ENCODE measurements around the gene ADAM19. TPM values are rescaled to one million over a fixed set of nuclear protein-coding genes. Genes with fewer than 3 reads are reported as not detected.

Gene ADAM19
- total RNA-seq, 4 donors from 2014 or later = 4.0 to 28.1 (median 15.1) TPM

DNA sequence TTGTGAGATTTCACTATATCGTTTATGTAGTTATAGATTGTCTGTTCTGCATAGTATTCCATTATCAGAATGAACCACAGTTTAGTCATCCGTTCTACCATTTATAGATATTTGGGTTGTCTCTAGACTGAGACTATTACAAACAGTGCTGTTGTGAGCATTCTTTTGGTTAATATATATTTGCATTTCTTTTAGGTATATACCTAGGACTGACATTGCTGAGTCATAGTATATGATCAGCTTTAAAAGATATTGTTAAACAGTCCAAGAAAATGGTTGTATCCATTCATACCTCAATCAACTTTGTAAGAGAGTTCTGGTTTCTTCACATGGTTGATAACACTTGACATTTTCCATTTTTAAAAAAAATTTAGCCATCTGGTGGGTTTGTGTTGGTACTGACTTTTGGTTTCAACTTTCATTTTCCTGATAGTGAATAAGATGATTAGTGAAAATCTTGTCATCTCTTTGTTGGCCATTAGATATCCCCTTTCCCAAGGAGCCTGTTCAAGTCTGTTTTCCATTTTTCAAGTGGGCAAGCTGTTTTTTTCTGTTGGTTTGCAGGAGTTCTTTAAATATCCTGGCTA, 22.9 kb upstream of the ADAM19 start:
- 54 to 91% methylated on average over 2 of the region's 2 CpGs for WGBS, 2 donors (ENCODE audit: low coverage in 1 of 2)
- H3K4me3 ChIP-seq = no peak overlapping the region
- H3K27ac ChIP-seq = peak overlapping the region in 1 of 4 donors; percentile 27
- DNase-seq = no peak
- H3K36me3 ChIP-seq = no peaks in the 10 kb centered on the region
- in situ Hi-C loops (cut with MboI; ENCODE audit: low pct_ligation_motif_present in 1 of 4, low pct_unique_long_range_greater_than_20kb in 1 of 4, low sequenced_read_pairs in 3 of 4) = no loop called here
- peaks cover 0 to 12% (median 0%) of the 10 kb centered on the region in 4 donors for H3K4me1 ChIP-seq
- intact Hi-C loops (cut with DNase I; ENCODE audit: low total_unique reads) = no loop called here
- no peaks in the 10 kb centered on the region for H3K27me3 ChIP-seq
- TF ChIP-seq EP300 (IDR thresholded peaks at IDR 0.05; ENCODE audit: low read depth) (no peak), POLR2A (IDR thresholded peaks at IDR 0.05) (no peak), POLR2AphosphoS5 (IDR thresholded peaks at IDR 0.05) (no peak)
- TF ChIP-seq, protein P1, sequence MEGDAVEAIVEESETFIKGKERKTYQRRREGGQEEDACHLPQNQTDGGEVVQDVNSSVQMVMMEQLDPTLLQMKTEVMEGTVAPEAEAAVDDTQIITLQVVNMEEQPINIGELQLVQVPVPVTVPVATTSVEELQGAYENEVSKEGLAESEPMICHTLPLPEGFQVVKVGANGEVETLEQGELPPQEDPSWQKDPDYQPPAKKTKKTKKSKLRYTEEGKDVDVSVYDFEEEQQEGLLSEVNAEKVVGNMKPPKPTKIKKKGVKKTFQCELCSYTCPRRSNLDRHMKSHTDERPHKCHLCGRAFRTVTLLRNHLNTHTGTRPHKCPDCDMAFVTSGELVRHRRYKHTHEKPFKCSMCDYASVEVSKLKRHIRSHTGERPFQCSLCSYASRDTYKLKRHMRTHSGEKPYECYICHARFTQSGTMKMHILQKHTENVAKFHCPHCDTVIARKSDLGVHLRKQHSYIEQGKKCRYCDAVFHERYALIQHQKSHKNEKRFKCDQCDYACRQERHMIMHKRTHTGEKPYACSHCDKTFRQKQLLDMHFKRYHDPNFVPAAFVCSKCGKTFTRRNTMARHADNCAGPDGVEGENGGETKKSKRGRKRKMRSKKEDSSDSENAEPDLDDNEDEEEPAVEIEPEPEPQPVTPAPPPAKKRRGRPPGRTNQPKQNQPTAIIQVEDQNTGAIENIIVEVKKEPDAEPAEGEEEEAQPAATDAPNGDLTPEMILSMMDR (IDR thresholded peaks at IDR 0.05) = no peak
- H3K9me3 ChIP-seq = no peaks in the 10 kb centered on the region

DNA sequence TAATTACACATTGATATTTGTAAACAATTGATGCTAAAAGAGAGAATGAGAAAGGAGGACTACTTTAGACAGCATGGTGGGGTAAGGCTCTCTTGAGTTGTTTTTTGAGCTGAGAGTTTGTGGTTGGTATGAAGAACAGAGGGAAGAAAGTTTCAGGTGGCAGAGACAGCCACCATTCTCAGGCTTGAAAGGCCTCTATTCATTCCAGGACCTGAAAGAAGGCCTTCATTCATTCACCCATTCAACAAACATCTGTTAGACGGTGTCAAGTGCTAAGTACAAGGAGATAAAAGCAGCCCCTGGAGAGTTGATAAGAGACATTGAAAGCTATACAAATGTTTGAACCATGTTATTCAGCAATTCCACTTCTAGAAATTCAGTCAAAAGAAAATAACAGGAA, 21.7 kb upstream of the ADAM19 start:
- Histone ChIP-seq H3K27ac (peak overlapping the region in 2 of 4 donors; percentile 3 to 44), H3K36me3 (no peaks in the 10 kb centered on the region), H3K27me3 (no peaks in the 10 kb centered on the region), H3K9me3 (no peaks in the 10 kb centered on the region), H3K4me1 (peaks cover 0 to 23% (median 0%) of the 10 kb centered on the region in 4 donors), H3K4me3 (no peak overlapping the region)
- WGBS, 2 donors (ENCODE audit: low coverage in 1 of 2) = 33 to 74% methylated on average over 1 of the region's 1 CpG
- TF ChIP-seq, protein P1 (IDR thresholded peaks at IDR 0.05) = no peak
- TF ChIP-seq POLR2A (IDR thresholded peaks at IDR 0.05) (no peak), POLR2AphosphoS5 (IDR thresholded peaks at IDR 0.05) (no peak), EP300 (IDR thresholded peaks at IDR 0.05; ENCODE audit: low read depth) (no peak)
- intact Hi-C loops (cut with DNase I; ENCODE audit: low total_unique reads) (no loop called here), in situ Hi-C loops (cut with MboI; ENCODE audit: low pct_ligation_motif_present in 1 of 4, low pct_unique_long_range_greater_than_20kb in 1 of 4, low sequenced_read_pairs in 3 of 4) (no loop called here)
- DNase-seq = no peak

DNA sequence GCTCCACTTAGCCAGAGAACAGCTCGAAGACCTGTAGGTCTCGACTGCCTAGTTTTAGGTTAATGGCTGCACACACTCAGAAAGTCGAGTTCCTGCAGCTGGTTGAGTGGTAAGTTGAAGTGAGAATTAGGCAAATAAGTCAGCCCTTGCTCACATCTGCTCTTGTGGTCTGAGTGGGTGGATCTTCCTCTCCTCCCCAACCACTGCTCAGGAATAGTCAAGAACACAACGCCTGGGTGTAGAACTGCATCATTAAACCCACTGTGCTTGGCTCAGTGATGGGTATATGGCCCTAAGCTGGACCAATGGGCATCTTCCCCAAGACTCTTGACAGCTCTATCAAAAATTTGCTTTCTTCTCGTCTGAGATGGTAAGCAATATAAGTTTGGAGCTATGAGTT, 20.9 kb upstream of the ADAM19 start:
- Histone ChIP-seq H3K4me3 (no peak overlapping the region), H3K27me3 (no peaks in the 10 kb centered on the region), H3K9me3 (no peaks in the 10 kb centered on the region), H3K4me1 (peaks cover 0 to 27% (median 0%) of the 10 kb centered on the region in 4 donors), H3K36me3 (no peaks in the 10 kb centered on the region), H3K27ac (peak overlapping the region in 2 of 4 donors; percentile 3 to 44)
- no peak for TF ChIP-seq EP300 (IDR thresholded peaks at IDR 0.05; ENCODE audit: low read depth)
- TF ChIP-seq, protein P1 (IDR thresholded peaks at IDR 0.05) = no peak
- no peak for TF ChIP-seq POLR2A (IDR thresholded peaks at IDR 0.05)
- in situ Hi-C loops (cut with MboI; ENCODE audit: low pct_ligation_motif_present in 1 of 4, low pct_unique_long_range_greater_than_20kb in 1 of 4, low sequenced_read_pairs in 3 of 4) = no loop called here
- intact Hi-C loops (cut with DNase I; ENCODE audit: low total_unique reads) = no loop called here
- WGBS, 2 donors (ENCODE audit: low coverage in 1 of 2) = 68 to 100% methylated on average over 1 to 5 of the region's 5 CpGs
- peak; percentile 41 for DNase-seq

DNA sequence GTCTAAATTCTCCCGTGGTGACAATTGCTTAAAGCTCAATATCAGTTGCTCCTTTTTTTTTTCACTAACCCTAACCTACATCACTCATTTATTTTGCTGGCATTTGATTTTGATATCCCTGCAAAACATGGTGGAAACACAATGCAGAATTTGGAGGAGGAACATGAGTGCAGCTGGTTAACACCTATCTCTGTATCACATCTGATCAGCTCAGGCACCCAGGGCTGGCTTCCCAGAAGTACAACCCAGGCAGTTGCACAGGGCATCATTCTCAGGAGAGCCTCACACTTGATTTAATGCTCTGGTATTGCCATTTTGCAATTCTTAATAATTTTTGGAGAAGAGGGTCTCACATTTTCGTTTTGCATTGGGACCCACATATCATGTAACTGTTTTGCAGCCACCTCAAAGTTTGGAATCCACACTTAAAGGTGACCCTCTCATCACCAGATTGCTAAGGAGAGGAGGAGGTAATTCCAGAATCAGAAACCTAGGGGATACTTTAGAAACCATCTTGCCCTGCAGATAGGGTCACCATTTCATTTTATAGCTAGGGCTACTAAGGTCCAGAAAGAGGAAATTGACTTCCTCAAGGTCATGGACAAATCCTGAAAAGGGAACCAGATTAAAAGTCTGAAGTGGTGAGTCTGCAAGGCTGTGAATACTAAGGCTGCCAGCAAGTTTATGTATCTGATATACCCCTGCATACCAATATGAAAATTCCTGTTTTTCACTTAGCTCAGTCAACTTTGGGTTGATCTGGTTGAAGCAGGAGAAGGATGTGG, 19.3 kb upstream of the ADAM19 start:
- H3K27ac ChIP-seq = peak overlapping the region in 1 of 4 donors; percentile 13
- H3K36me3 ChIP-seq = no peaks in the 10 kb centered on the region
- H3K4me3 ChIP-seq = no peak overlapping the region
- peaks cover 0 to 27% (median 0%) of the 10 kb centered on the region in 4 donors for H3K4me1 ChIP-seq
- in situ Hi-C loops (cut with MboI; ENCODE audit: low pct_ligation_motif_present in 1 of 4, low pct_unique_long_range_greater_than_20kb in 1 of 4, low sequenced_read_pairs in 3 of 4) = no loop called here
- no peaks in the 10 kb centered on the region for H3K9me3 ChIP-seq
- 67 to 74% methylated on average over 2 of the region's 2 CpGs for WGBS, 2 donors (ENCODE audit: low coverage in 1 of 2)
- H3K27me3 ChIP-seq = no peaks in the 10 kb centered on the region
- TF ChIP-seq EP300 (IDR thresholded peaks at IDR 0.05; ENCODE audit: low read depth) (no peak), POLR2AphosphoS5 (IDR thresholded peaks at IDR 0.05) (no peak), POLR2A (IDR thresholded peaks at IDR 0.05) (no peak)
- TF ChIP-seq, protein P1 (IDR thresholded peaks at IDR 0.05) = no peak
- DNase-seq = no peak
- intact Hi-C loops (cut with DNase I; ENCODE audit: low total_unique reads) = no loop called here
